GM18517 (cell line): Measurements from ENCODE around the gene FAIM2.

Source experiments
- ATAC-seq: cut with Tn5 transposase; IDR thresholded peaks from one replicate; pipeline ENCODE4 v1.9.1; 2021; ENCODE audit warnings: mild to moderate bottlenecking, moderate library complexity; ENCODE audit not compliant: unreplicated experiment

The FAIM2 gene

GRCh38 chr12:49899921-49900320 lies 3.8 kb downstream of the FAIM2 start:
- no peak for ATAC-seq

GRCh38 chr12:49899286-49899843 lies 4.3 kb downstream of the FAIM2 start:
- ATAC-seq: no peak

GRCh38 chr12:49897276-49897675 lies 6.4 kb downstream of the FAIM2 start:
- ATAC-seq: no peak

- ATAC-seq: no peak
Measured at GRCh38 chr12:49895773-49896172, 7.9 kb downstream of the FAIM2 start.

- ATAC-seq: no peak
Measured at GRCh38 chr12:49894751-49895148, 8.9 kb downstream of the FAIM2 start.

GRCh38 chr12:49893753-49894750 lies 9.6 kb downstream of the FAIM2 start:
- ATAC-seq: no peak

- no peak for ATAC-seq
Measured at GRCh38 chr12:49892732-49893317, 10.9 kb downstream of the FAIM2 start.

- no peak for ATAC-seq
Measured at GRCh38 chr12:49892084-49892731, 11.5 kb downstream of the FAIM2 start.

GRCh38 chr12:49891476-49891875 lies 12.2 kb downstream of the FAIM2 start:
- no peak for ATAC-seq

GRCh38 chr12:49891012-49891411 lies 12.7 kb downstream of the FAIM2 start:
- ATAC-seq: no peak

- no peak for ATAC-seq
Measured at GRCh38 chr12:49890096-49890461, 13.6 kb downstream of the FAIM2 start.

GRCh38 chr12:49889361-49890095 lies 14.2 kb downstream of the FAIM2 start:
- ATAC-seq: no peak

GRCh38 chr12:49888461-49889151 lies 15.1 kb downstream of the FAIM2 start:
- ATAC-seq: no peak

- no peak for ATAC-seq
Measured at GRCh38 chr12:49887536-49888401, 15.9 kb downstream of the FAIM2 start.

GRCh38 chr12:49887091-49887490 lies 16.6 kb downstream of the FAIM2 start:
- no peak for ATAC-seq

GRCh38 chr12:49885663-49886461 lies 17.8 kb downstream of the FAIM2 start:
- ATAC-seq: no peak

GRCh38 chr12:49885118-49885517 lies 18.6 kb downstream of the FAIM2 start:
- ATAC-seq: no peak

- ATAC-seq: no peak
Measured at GRCh38 chr12:49882851-49883464, 20.7 kb downstream of the FAIM2 start.
